Measurements from ENCODE around the gene HPF1.

The HPF1 gene

GRCh38 chr4:169727616-169728015, 30.1 kb downstream of the HPF1 start:
- Histone ChIP-seq H3K27me3 (replicated peaks; ENCODE audit: control insufficient read depth, insufficient read depth, low read length) (no peaks in the 10 kb centered on the region), H3K36me3 (ENCODE audit: control insufficient read depth, insufficient read depth, low read length) (peaks cover 5% of the 10 kb centered on the region), H3K4me3 (replicated peaks; ENCODE audit: low read depth, low read length) (no peak overlapping the region)
- DNase-seq (ENCODE audit: extremely low read depth, insufficient read length) = no peak
- TF ChIP-seq CTCF (IDR thresholded peaks at IDR 0.05; ENCODE audit: insufficient read depth, low read length, poor library complexity, severe bottlenecking) = no peak

GRCh38 chr4:169724260-169724659, 33.5 kb downstream of the HPF1 start:
- no peak for TF ChIP-seq CTCF (IDR thresholded peaks at IDR 0.05; ENCODE audit: insufficient read depth, low read length, poor library complexity, severe bottlenecking)
- Histone ChIP-seq H3K4me3 (replicated peaks; ENCODE audit: low read depth, low read length) (no peak overlapping the region), H3K36me3 (ENCODE audit: control insufficient read depth, insufficient read depth, low read length) (peaks cover 2% of the 10 kb centered on the region), H3K27me3 (replicated peaks; ENCODE audit: control insufficient read depth, insufficient read depth, low read length) (no peaks in the 10 kb centered on the region)
- DNase-seq (ENCODE audit: extremely low read depth, insufficient read length) = no peak

- peaks cover 2% of the 10 kb centered on the region for H3K36me3 ChIP-seq (ENCODE audit: control insufficient read depth, insufficient read depth, low read length)
- no peak for TF ChIP-seq CTCF (IDR thresholded peaks at IDR 0.05; ENCODE audit: insufficient read depth, low read length, poor library complexity, severe bottlenecking)
- DNase-seq (ENCODE audit: extremely low read depth, insufficient read length) = no peak
- no peaks in the 10 kb centered on the region for H3K27me3 ChIP-seq (replicated peaks; ENCODE audit: control insufficient read depth, insufficient read depth, low read length)
- H3K4me3 ChIP-seq (replicated peaks; ENCODE audit: low read depth, low read length) = no peak overlapping the region
These were observed 34.4 kb downstream of the HPF1 start for GRCh38 chr4:169723207-169723965.

- no peaks in the 10 kb centered on the region for H3K27me3 ChIP-seq (replicated peaks; ENCODE audit: control insufficient read depth, insufficient read depth, low read length)
- TF ChIP-seq CTCF (IDR thresholded peaks at IDR 0.05; ENCODE audit: insufficient read depth, low read length, poor library complexity, severe bottlenecking) = no peak
- H3K4me3 ChIP-seq (replicated peaks; ENCODE audit: low read depth, low read length) = no peak overlapping the region
- H3K36me3 ChIP-seq (ENCODE audit: control insufficient read depth, insufficient read depth, low read length) = peaks cover 2% of the 10 kb centered on the region
- DNase-seq (ENCODE audit: extremely low read depth, insufficient read length) = no peak
These were observed 37.2 kb downstream of the HPF1 start for GRCh38 chr4:169720529-169720928.

- no peak for DNase-seq (ENCODE audit: extremely low read depth, insufficient read length)
- peaks cover 2% of the 10 kb centered on the region for H3K36me3 ChIP-seq (ENCODE audit: control insufficient read depth, insufficient read depth, low read length)
- no peak overlapping the region for H3K4me3 ChIP-seq (replicated peaks; ENCODE audit: low read depth, low read length)
- TF ChIP-seq CTCF (IDR thresholded peaks at IDR 0.05; ENCODE audit: insufficient read depth, low read length, poor library complexity, severe bottlenecking) = no peak
- H3K27me3 ChIP-seq (replicated peaks; ENCODE audit: control insufficient read depth, insufficient read depth, low read length) = no peaks in the 10 kb centered on the region
These were observed 41.1 kb downstream of the HPF1 start for GRCh38 chr4:169716677-169717076.

Data from GM06990 (cell line).